ENCODE measurements around the gene KLHDC7B. TPM values are rescaled to one million over a fixed set of nuclear protein-coding genes. Genes with fewer than 3 reads are reported as not detected.

KLHDC7B gene
- total RNA-seq, 1 donor from 2014 or later, result not detected

GRCh38 chr22:50550395-50550794 lies 4.7 kb downstream of the KLHDC7B start:
- H3K4me1 Mint-ChIP-seq (ENCODE audit: unreplicated experiment), result no peaks in the 10 kb centered on the region
- H3K36me3 Mint-ChIP-seq, result no peaks in the 10 kb centered on the region
- DNase-seq (ENCODE audit: extremely low spot score, unreplicated experiment), result no peak
- H3K27me3 Mint-ChIP-seq, result peaks cover 6% of the 10 kb centered on the region
- no peaks in the 10 kb centered on the region for H3K9me3 Mint-ChIP-seq
- TF ChIP-seq CTCF (conservative IDR thresholded peaks at IDR 0.05), result no peak
- no peak overlapping the region for H3K4me3 Mint-ChIP-seq
- no peak overlapping the region for H3K27ac Mint-ChIP-seq

GRCh38 chr22:50551160-50551752 lies 5.6 kb downstream of the KLHDC7B start:
- H3K4me3 Mint-ChIP-seq, result no peak overlapping the region
- no peaks in the 10 kb centered on the region for H3K36me3 Mint-ChIP-seq
- H3K27ac Mint-ChIP-seq, result no peak overlapping the region
- H3K4me1 Mint-ChIP-seq (ENCODE audit: unreplicated experiment), result no peaks in the 10 kb centered on the region
- DNase-seq (ENCODE audit: extremely low spot score, unreplicated experiment), result no peak
- H3K27me3 Mint-ChIP-seq, result peaks cover 12% of the 10 kb centered on the region
- no peak for TF ChIP-seq CTCF (conservative IDR thresholded peaks at IDR 0.05)
- H3K9me3 Mint-ChIP-seq, result no peaks in the 10 kb centered on the region

- Mint-ChIP-seq H3K4me3 (no peak overlapping the region), H3K9me3 (no peaks in the 10 kb centered on the region), H3K4me1 (ENCODE audit: unreplicated experiment) (no peaks in the 10 kb centered on the region), H3K27me3 (peaks cover 20% of the 10 kb centered on the region), H3K36me3 (no peaks in the 10 kb centered on the region), H3K27ac (no peak overlapping the region)
- DNase-seq (ENCODE audit: extremely low spot score, unreplicated experiment), result no peak
- no peak for TF ChIP-seq CTCF (conservative IDR thresholded peaks at IDR 0.05)
These were observed 7.6 kb downstream of the KLHDC7B start for GRCh38 chr22:50553310-50553709.

- no peak overlapping the region for H3K4me3 Mint-ChIP-seq
- no peak for DNase-seq (ENCODE audit: extremely low spot score, unreplicated experiment)
- no peaks in the 10 kb centered on the region for H3K36me3 Mint-ChIP-seq
- no peaks in the 10 kb centered on the region for H3K9me3 Mint-ChIP-seq
- no peaks in the 10 kb centered on the region for H3K4me1 Mint-ChIP-seq (ENCODE audit: unreplicated experiment)
- H3K27me3 Mint-ChIP-seq, result peaks cover 43% of the 10 kb centered on the region
- H3K27ac Mint-ChIP-seq, result no peak overlapping the region
- no peak for TF ChIP-seq CTCF (conservative IDR thresholded peaks at IDR 0.05)
These were observed 11.0 kb downstream of the KLHDC7B start for GRCh38 chr22:50556703-50557102.

- Mint-ChIP-seq H3K36me3 (no peaks in the 10 kb centered on the region), H3K9me3 (no peaks in the 10 kb centered on the region), H3K4me1 (ENCODE audit: unreplicated experiment) (peaks cover 12% of the 10 kb centered on the region), H3K27me3 (peaks cover 43% of the 10 kb centered on the region), H3K4me3 (no peak overlapping the region), H3K27ac (no peak overlapping the region)
- no peak for TF ChIP-seq CTCF (conservative IDR thresholded peaks at IDR 0.05)
- DNase-seq (ENCODE audit: extremely low spot score, unreplicated experiment), result no peak
These were observed 14.3 kb downstream of the KLHDC7B start for GRCh38 chr22:50560034-50560433.

All from type B pancreatic cell (in vitro differentiated cells).